Chondrocyte (in vitro differentiated cells): Measurements from ENCODE around the gene FAM120B. TPM values are rescaled to one million over a fixed set of nuclear protein-coding genes. Genes with fewer than 3 reads are reported as not detected.
"Not testable (repeated sequence)": the region's sequence is repeated elsewhere in the genome, so short reads cannot be mapped to it uniquely, and the experiment has no call there.

Source experiments
- DNase-seq: peaks from one replicate; pipeline ENCODE4 v3.0.0; 2021; ENCODE audit warnings: mixed read lengths, low spot score
- H3K27ac Mint-ChIP-seq: one replicate; pipeline ENCODE4 v1.8.0; 2021; ENCODE audit warnings: mild to moderate bottlenecking, moderate library complexity, mixed read lengths; ENCODE audit not compliant: unreplicated experiment
- H3K27me3 Mint-ChIP-seq: 2 replicates; pipeline ENCODE4 v1.8.0; 2021; ENCODE audit warnings: low read depth, mixed read lengths
- H3K36me3 Mint-ChIP-seq: 2 replicates; pipeline ENCODE4 v1.8.0; 2021; ENCODE audit warnings: low read depth, mixed read lengths
- H3K4me1 Mint-ChIP-seq: 2 replicates; pipeline ENCODE4 v1.8.0; 2021; ENCODE audit warnings: low read depth, mild to moderate bottlenecking, mixed read lengths
- H3K4me3 Mint-ChIP-seq: one replicate; pipeline ENCODE4 v1.8.0; 2021; ENCODE audit warnings: mild to moderate bottlenecking, moderate library complexity, mixed read lengths; ENCODE audit not compliant: unreplicated experiment
- H3K9me3 Mint-ChIP-seq: 2 replicates; pipeline ENCODE4 v1.8.0; 2021; ENCODE audit warnings: low read depth, mixed read lengths
- CTCF ChIP-seq: fragments of 200-600 bp; sonication (generic); IDR thresholded peaks from 2 replicates; pipeline ENCODE4 v1.5.0; 2021; ENCODE audit warnings: antibody characterized with exemption, mild to moderate bottlenecking, moderate library complexity
- total RNA-seq: library from RNA; stranded (reverse); gene quantifications from 3 replicates; pipeline ENCODE4 v1.2.1, GENCODE V29; 2021

The FAM120B gene
- total RNA-seq, 1 donor from 2014 or later: 26.8 TPM

GRCh38 chr6:170317718-170318117 is 11.2 kb downstream of the FAM120B start:
- Mint-ChIP-seq H3K27ac (no peak overlapping the region), H3K36me3 (peaks cover 17% of the 10 kb centered on the region), H3K9me3 (no peaks in the 10 kb centered on the region), H3K4me1 (peaks cover 11% of the 10 kb centered on the region), H3K4me3 (no peak overlapping the region), H3K27me3 (no peaks in the 10 kb centered on the region)
- no peak for DNase-seq
- no peak for TF ChIP-seq CTCF

GRCh38 chr6:170329321-170329720 is 22.8 kb downstream of the FAM120B start:
- Mint-ChIP-seq H3K36me3 (peaks cover 39% of the 10 kb centered on the region), H3K4me1 (peaks cover 7% of the 10 kb centered on the region), H3K9me3 (no peaks in the 10 kb centered on the region), H3K4me3 (no peak overlapping the region), H3K27ac (no peak overlapping the region), H3K27me3 (no peaks in the 10 kb centered on the region)
- DNase-seq: no peak
- no peak for TF ChIP-seq CTCF

- not testable (repeated sequence) for H3K27ac Mint-ChIP-seq, H3K27me3 Mint-ChIP-seq, H3K4me3 Mint-ChIP-seq, H3K9me3 Mint-ChIP-seq, DNase-seq
- Mint-ChIP-seq H3K36me3 (peaks cover 29% of the 10 kb centered on the region), H3K4me1 (peaks cover 10% of the 10 kb centered on the region)
These were observed 28.6 kb downstream of the FAM120B start for GRCh38 chr6:170335199-170335598.

GRCh38 chr6:170344631-170345576 is 38.3 kb downstream of the FAM120B start:
- DNase-seq: no peak
- H3K27ac Mint-ChIP-seq: peak overlapping the region; percentile 33
- H3K27me3 Mint-ChIP-seq: no peaks in the 10 kb centered on the region
- H3K36me3 Mint-ChIP-seq: peaks cover 16% of the 10 kb centered on the region
- H3K4me1 Mint-ChIP-seq: peaks cover 31% of the 10 kb centered on the region
- TF ChIP-seq CTCF: no peak
- H3K9me3 Mint-ChIP-seq: peaks cover 3% of the 10 kb centered on the region
- H3K4me3 Mint-ChIP-seq: no peak overlapping the region

- Mint-ChIP-seq H3K36me3 (peaks cover 20% of the 10 kb centered on the region), H3K4me3 (no peak overlapping the region), H3K9me3 (peaks cover 3% of the 10 kb centered on the region), H3K4me1 (peaks cover 31% of the 10 kb centered on the region), H3K27me3 (no peaks in the 10 kb centered on the region), H3K27ac (no peak overlapping the region)
- DNase-seq: no peak
- TF ChIP-seq CTCF: no peak
These were observed 39.1 kb downstream of the FAM120B start for GRCh38 chr6:170345662-170346061.
